Measurements from ENCODE around the gene IGF2BP2.

Gene IGF2BP2

GRCh38 chr3:185631108-185631507, 193.7 kb downstream of the IGF2BP2 start:
- DNase-seq = no peak

GRCh38 chr3:185630182-185630622, 194.6 kb downstream of the IGF2BP2 start:
- DNase-seq = peak; percentile 31

GRCh38 chr3:185629554-185630181, 195.2 kb downstream of the IGF2BP2 start:
- DNase-seq = no peak

- DNase-seq = no peak
These were observed 199.1 kb downstream of the IGF2BP2 start for GRCh38 chr3:185625784-185626183.

- no peak for DNase-seq
These were observed 200.7 kb downstream of the IGF2BP2 start for GRCh38 chr3:185623939-185624665.

GRCh38 chr3:185613016-185613415, 211.8 kb downstream of the IGF2BP2 start:
- DNase-seq = no peak

GRCh38 chr3:185606196-185606595, 218.6 kb downstream of the IGF2BP2 start:
- DNase-seq = no peak

GRCh38 chr3:185605566-185605965, 219.3 kb downstream of the IGF2BP2 start:
- no peak for DNase-seq

GRCh38 chr3:185595526-185595925, 229.3 kb downstream of the IGF2BP2 start:
- no peak for DNase-seq

- no peak for DNase-seq
These were observed 230.8 kb downstream of the IGF2BP2 start for GRCh38 chr3:185594073-185594472.

Data from fibroblast of upper back skin (primary cell).